ENCODE results near the gene GPR152. TPM values are rescaled to one million over a fixed set of nuclear protein-coding genes. Genes with fewer than 3 reads are reported as not detected.
"Not testable (repeated sequence)": the region's sequence is repeated elsewhere in the genome, so short reads cannot be mapped to it uniquely, and the experiment has no call there.

Gene GPR152
- total RNA-seq, 1 donor from 2014 or later: not detected

DNA sequence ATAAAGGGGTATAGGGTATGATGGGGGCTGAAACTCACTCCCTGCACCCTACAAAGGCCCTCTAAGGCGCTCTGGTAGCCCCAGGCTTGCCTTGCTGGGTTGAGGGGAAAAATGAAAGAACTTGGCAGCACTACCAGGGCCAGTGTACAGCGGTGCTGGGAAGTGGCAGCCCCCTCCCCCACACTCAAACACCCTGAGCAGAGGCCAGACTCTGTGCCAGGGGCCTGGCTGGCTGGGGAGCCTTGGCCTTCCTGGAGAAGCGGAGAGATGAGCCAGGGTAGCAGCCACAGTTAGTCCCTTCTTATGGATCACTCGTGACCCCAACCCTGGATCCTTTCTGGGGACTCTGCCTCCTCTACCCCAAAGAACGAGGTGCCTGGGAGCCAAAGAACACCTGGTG, 13.8 kb upstream of the GPR152 start:
- DNase-seq: no peak

- DNase-seq: not testable (repeated sequence)
Observed at GRCh38 chr11:67465530-67465929, 13.0 kb upstream of the GPR152 start.

GRCh38 chr11:67465189-67465510, 12.6 kb upstream of the GPR152 start:
- no peak for DNase-seq

DNA sequence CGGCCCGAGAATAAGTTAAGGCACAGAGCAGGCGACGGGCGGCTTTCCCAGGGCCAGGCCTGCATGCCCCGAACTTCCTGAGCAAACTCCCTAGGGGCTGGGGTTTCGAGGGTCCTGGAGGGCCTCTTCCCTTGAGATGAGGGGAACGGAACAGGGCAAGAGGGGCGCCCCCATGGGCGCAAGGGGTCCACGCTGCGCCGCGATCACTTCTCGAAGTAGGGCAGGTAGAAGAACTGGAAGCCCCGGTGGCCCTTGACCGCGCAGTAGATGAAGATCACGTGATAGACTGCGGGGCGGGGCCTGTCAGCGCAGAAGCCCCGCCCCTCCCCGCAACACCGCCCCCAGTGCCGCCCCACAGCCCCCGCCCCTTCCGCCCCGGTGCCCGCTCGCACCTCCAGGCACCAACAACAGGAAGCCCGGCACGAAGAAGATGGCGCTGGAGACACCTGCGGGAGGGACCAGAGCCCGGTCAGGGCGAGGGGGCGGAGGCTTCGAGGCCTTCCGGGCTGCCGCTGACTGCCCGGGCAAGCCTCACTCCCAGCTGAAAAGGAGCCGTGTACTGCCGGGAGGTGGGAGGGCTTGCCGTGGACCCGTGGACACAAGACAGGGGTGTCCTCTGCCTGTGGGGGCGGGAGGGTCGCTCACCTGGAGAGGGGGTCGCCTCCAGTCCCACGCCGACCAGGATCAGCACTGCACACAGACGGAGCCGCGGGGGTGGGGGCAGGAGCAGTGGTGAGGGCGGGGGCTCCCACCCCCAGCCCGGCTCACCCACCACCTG, 12.1 kb upstream of the GPR152 start:
- peak; percentile 87 for DNase-seq

GRCh38 chr11:67463680-67464410, 11.3 kb upstream of the GPR152 start:
- DNase-seq: no peak

DNA sequence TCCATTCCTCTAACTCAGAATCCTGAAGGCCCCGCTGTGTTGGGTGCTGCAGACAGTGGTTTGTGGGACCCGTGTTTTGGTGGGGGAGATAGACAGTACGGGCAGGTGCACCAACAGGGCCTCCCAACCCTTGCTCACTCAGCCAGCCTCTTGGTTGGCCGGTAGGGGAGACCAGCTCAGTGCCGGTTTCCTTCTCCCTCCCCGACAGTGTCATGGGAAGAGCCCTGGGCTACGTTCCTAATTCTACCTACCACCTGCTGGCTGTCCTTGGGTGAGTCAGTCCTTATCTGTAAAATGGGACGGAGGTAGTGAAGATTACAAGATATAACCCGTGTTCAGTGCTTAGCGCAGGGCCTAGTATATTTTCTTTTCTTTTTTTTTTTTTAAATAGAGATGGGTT, 10.7 kb upstream of the GPR152 start:
- no peak for DNase-seq

GRCh38 chr11:67458266-67458665, 5.7 kb upstream of the GPR152 start:
- no peak for DNase-seq

GRCh38 chr11:67457453-67457852, 4.9 kb upstream of the GPR152 start:
- DNase-seq: no peak

- no peak for DNase-seq
Observed at GRCh38 chr11:67456068-67456705, 3.7 kb upstream of the GPR152 start.

- DNase-seq: no peak
Observed at GRCh38 chr11:67455054-67455453, 2.5 kb upstream of the GPR152 start, which contains the start of gene CABP4. TSS of gene CABP4 (plus strand) at chr11:67455354. CDS start at chr11:67455424, 70 bp downstream.

- DNase-seq: no peak
Observed at GRCh38 chr11:67453816-67454732, 1.5 kb upstream of the GPR152 start.

- DNase-seq: no peak
Observed at GRCh38 chr11:67451658-67451976, 912 bp downstream of the GPR152 start.

GRCh38 chr11:67450796-67451657, 1.5 kb downstream of the GPR152 start:
- no peak for DNase-seq

DNA sequence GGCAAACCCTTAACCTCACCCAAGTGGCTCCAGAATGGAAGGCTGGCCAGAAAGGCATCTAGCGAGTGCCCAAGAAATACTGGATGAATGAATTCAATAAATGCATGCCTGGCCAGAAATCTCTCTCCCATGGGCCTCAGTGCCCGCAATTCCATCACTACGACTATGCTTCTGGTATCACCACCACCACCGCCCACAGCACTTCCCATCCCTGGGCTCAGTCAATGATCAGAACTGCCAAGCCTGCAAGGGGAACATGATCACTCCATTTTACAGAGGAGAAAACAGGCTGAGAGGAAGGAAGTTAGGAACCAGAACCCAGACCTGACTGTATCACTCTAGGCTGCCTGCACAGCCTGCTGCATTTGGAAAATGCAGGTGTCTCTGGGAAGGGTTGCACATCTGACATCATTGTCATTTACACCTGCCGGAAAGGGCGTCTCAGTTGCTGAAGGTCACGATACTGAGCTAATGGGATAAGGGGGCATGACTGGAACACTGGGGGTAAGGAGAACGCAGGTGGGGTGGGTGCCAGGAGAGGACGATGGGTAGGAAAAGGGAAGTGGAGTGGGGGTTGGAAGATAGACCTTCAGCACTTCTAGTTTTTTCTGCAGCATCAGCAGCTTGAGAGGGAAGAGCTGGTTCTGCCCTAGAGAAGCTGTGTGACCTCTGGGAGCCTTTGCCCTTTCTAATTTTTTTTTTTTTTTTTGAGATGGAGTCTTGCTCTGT, 3.2 kb downstream of the GPR152 start:
- DNase-seq: no peak

- no peak for DNase-seq
Observed at GRCh38 chr11:67448220-67448609, 4.3 kb downstream of the GPR152 start.

- no peak for DNase-seq
Observed at GRCh38 chr11:67445515-67445914, 7.0 kb downstream of the GPR152 start.

DNA sequence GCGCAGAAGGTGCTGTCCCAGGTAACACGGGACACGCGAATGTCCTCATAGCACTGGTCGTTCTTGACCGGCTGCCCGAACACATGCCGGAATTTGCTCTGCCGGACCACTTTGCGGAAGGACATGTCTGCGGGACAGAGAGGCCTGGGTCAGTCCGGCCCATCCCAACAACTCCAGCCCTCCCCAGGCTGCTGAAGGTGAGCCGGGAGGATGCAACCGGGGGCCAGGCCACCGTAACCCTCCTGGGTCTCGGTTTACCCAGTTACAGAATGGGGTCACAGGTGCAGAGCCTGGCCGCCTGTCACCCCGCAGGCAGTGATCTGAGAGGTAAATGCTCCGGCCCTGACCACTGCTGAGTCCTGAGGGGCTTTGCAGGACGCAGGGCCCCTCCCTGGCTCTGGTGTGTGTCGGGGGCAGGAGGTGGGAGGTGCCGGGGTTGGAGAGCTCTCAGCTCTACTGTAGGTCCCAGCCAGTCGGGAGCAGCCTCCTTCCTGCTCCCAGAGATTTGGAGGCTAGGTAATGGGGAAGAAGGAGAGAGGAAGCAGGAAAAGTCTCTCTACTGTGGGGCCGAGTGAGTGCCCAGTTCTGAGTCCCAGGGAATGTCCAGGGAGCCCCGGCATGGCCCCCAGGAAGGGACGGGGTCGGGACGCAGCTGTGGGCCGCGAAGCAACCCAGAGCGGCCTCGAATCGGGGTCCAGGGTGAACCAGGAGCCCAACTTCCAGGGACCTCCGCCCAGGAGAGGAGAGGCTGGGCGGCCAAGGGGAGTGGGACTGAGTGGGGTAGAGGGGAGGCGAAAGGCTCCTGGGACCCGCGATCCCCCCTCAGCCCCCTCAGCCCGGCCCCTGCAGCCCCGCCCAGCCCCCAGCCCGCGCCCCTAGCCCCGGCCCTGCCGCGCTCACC, 9.8 kb downstream of the GPR152 start:
- DNase-seq: no peak

- no peak for DNase-seq
Observed at GRCh38 chr11:67441731-67442351, 10.7 kb downstream of the GPR152 start.

GRCh38 chr11:67441098-67441563, 11.4 kb downstream of the GPR152 start:
- DNase-seq: no peak
